ENCODE measurements around the gene MYO9B. TPM values are rescaled to one million over a fixed set of nuclear protein-coding genes. Genes with fewer than 3 reads are reported as not detected.

The MYO9B gene
- total and polyA plus RNA-seq, 2 of the 13 experiments (the other 11 are each of a cell fraction or from before 2014, with no cell fraction given) = 18.0 to 18.3 TPM

- peak; percentile 91 for TF ChIP-seq ZXDC (CRISPR knock-in tag; IDR thresholded peaks at IDR 0.05)
- TF ChIP-seq ZSCAN30 (CRISPR knock-in tag; IDR thresholded peaks at IDR 0.05) = no peak
- peak; percentile 60; the same call in 1 of the 2 replicates for TF ChIP-seq KLF11 (CRISPR knock-in tag; IDR thresholded peaks at IDR 0.05)
- TF ChIP-seq NFE2L2 (IDR thresholded peaks at IDR 0.05; ENCODE audit: low read length) = no peak
- TF ChIP-seq ZNF441 (CRISPR knock-in tag; IDR thresholded peaks at IDR 0.05; ENCODE audit: borderline replicate concordance) = no peak
- no peak for TF ChIP-seq SOX5 (CRISPR knock-in tag; IDR thresholded peaks at IDR 0.05; ENCODE audit: borderline replicate concordance)
- no peak for TF ChIP-seq SRSF9 (IDR thresholded peaks at IDR 0.05; ENCODE audit: borderline replicate concordance, insufficient read depth, low read depth, low read length, poor library complexity, severe bottlenecking)
- no peak for TF ChIP-seq ZNF530 (CRISPR knock-in tag; IDR thresholded peaks at IDR 0.05; ENCODE audit: low read depth)
- TF ChIP-seq KDM6A (CRISPR knock-in tag; IDR thresholded peaks at IDR 0.05; ENCODE audit: low read depth) = no peak
- no peak for TF ChIP-seq MTERF4 (CRISPR knock-in tag; IDR thresholded peaks at IDR 0.05)
- TF ChIP-seq FOXP1 (IDR thresholded peaks at IDR 0.05) = no peak
- no peak for TF ChIP-seq FOXP1 (CRISPR knock-in tag; IDR thresholded peaks at IDR 0.05)
- 0 out of 2 replicates have a peak, but pooled peaks have one; percentile 48 for TF ChIP-seq KMT2A (CRISPR knock-in tag; IDR thresholded peaks at IDR 0.05)
- no peak for TF ChIP-seq ZNF260 (CRISPR knock-in tag; IDR thresholded peaks at IDR 0.05; ENCODE audit: borderline replicate concordance, low read depth)
- no peak for TF ChIP-seq ZNF780A (CRISPR knock-in tag; IDR thresholded peaks at IDR 0.05)
- peak; percentile 53; the same call in 1 of the 2 replicates for TF ChIP-seq ZMYM4 (CRISPR knock-in tag; IDR thresholded peaks at IDR 0.05)
- TF ChIP-seq ZSCAN9 (CRISPR knock-in tag; IDR thresholded peaks at IDR 0.05; ENCODE audit: borderline replicate concordance) = peak; percentile 6; the same call in 1 of the 2 replicates
- TF ChIP-seq ZNF547 (CRISPR knock-in tag; IDR thresholded peaks at IDR 0.05) = no peak; the same call in 1 of the 2 replicates
- TF ChIP-seq ARID5B (CRISPR knock-in tag; IDR thresholded peaks at IDR 0.05) = peak; percentile 6; the same call in 1 of the 2 replicates
- 0 out of 2 replicates have a peak, but pooled peaks have one; percentile 57 for TF ChIP-seq ZNF335 (CRISPR knock-in tag; IDR thresholded peaks at IDR 0.05)
- TF ChIP-seq HDAC6 (IDR thresholded peaks at IDR 0.05; ENCODE audit: low read depth, low read length) = no peak
- TF ChIP-seq ZNF263 (CRISPR knock-in tag; IDR thresholded peaks at IDR 0.05) = peak; percentile 62; the same call in 1 of the 2 replicates
- TF ChIP-seq NAIF1 (CRISPR knock-in tag; IDR thresholded peaks at IDR 0.05; ENCODE audit: borderline replicate concordance) = no peak
- peak; percentile 74 for TF ChIP-seq MED1 (CRISPR knock-in tag; IDR thresholded peaks at IDR 0.05)
Observed at GRCh38 chr19:17226002-17226933, 150.7 kb downstream of the MYO9B start, which contains the start of gene OCEL1 (continued).
